HCT116 (cell line): ENCODE results near the gene MYPN. TPM values are rescaled to one million over a fixed set of nuclear protein-coding genes. Genes with fewer than 3 reads are reported as not detected.

Source experiments
- ATAC-seq: fragments of 200-7000 bp; cut with Tn5 transposase; 2 replicates; pipeline ENCODE4 v1.9.1; 2020; ENCODE audit warnings: mild to moderate bottlenecking, moderate library complexity
- BruUV-seq: library from RNA; stranded (reverse); fragments of 400-500 nt; replicated peaks from 2 replicates; lab custom pipeline; 2021; lab: Mats Ljungman, UMichigan
- CTCF ChIA-PET: fragments of 300-600 bp; sonication (Branson Sonifier 250); formaldehyde crosslinking; loops from one replicate; lab custom pipeline; 2021; ENCODE audit warnings: antibody characterized with exemption; lab: Charles Lee
- POLR2A ChIA-PET: fragments of 300-600, 350-600 bp; sonication (Branson Sonifier 250); formaldehyde crosslinking; loops from one replicate; lab custom pipeline; 2021; ENCODE audit warnings: antibody characterized with exemption; lab: Charles Lee
- RAD21 ChIA-PET, 2 experiments: fragments of 300-600 bp; sonication (Branson Sonifier 250); formaldehyde crosslinking; loops; one replicate each; lab custom pipeline; 2023; ENCODE audit warnings: low total read pairs in 2 of 2; ENCODE audit not compliant: uncharacterized antibody in 2 of 2, unreplicated experiment in 2 of 2, low non-redundant PET in 1 of 2; lab: Charles Lee
- DNase-seq: peaks from one replicate; pipeline ENCODE4 v3.0.0-alpha.2; 2010; ENCODE audit warnings: low read depth, low spot score
- H2AFZ ChIP-seq: fragments of 200-600 bp; shearing (Covaris generic), sonication (generic); 2 replicates; pipeline ENCODE4 v1.6.1; 2017; ENCODE audit warnings: low read depth, mixed run types, mixed read lengths, antibody characterized with exemption, low read length; ENCODE audit not compliant: poor library complexity, severe bottlenecking
- H3K27ac ChIP-seq: 2 replicates; pipeline ENCODE4 v1.5.1; 2012; ENCODE audit warnings: low read depth, low read length
- H3K27me3 ChIP-seq: fragments of 200-600 bp; sonication (generic); 2 replicates; pipeline ENCODE4 v1.6.1; 2016; ENCODE audit warnings: mixed run types, low read length, mixed read lengths; ENCODE audit not compliant: insufficient read depth
- H3K36me3 ChIP-seq, 2 experiments: fragments of 200-500 bp in 1 of 2; fragments of 200-600 bp in 1 of 2; sonication (Bioruptor generic) in 1 of 2; sonication (generic) in 1 of 2; 2 replicates each; pipeline versions ENCODE4 v1.5.1 to v1.6.1; 2014 to 2016; ENCODE audit warnings: low read length in 2 of 2, inconsistent platforms in 1 of 2, mixed read lengths in 1 of 2, mixed run types in 1 of 2; ENCODE audit not compliant: insufficient read depth in 2 of 2, control insufficient read depth in 1 of 2
- H3K4me1 ChIP-seq, 2 experiments: fragments of 200-600 bp in 1 of 2; sonication (generic) in 1 of 2; 2 replicates each; pipeline versions ENCODE4 v1.5.1 to v1.6.1; 2012 to 2017; ENCODE audit warnings: low read length in 2 of 2, inconsistent platforms in 1 of 2, mild to moderate bottlenecking in 1 of 2, mixed read lengths in 1 of 2, mixed run types in 1 of 2, moderate library complexity in 1 of 2; ENCODE audit not compliant: insufficient read depth in 2 of 2, control insufficient read depth in 1 of 2
- H3K4me2 ChIP-seq: fragments of 200-600 bp; sonication (generic); 2 replicates; pipeline ENCODE4 v1.6.1; 2017; ENCODE audit warnings: mixed run types, low read length, mixed read lengths
- H3K4me3 ChIP-seq, 2 experiments: fragments of 200-600 bp in 1 of 2; sonication (generic) in 1 of 2; replicated peaks in 1 of 2; 2 replicates each; pipeline ENCODE4 v1.5.1; 2011 to 2016; ENCODE audit warnings: low read length in 2 of 2, control low read depth in 1 of 2, low read depth in 1 of 2, mild to moderate bottlenecking in 1 of 2, mixed read lengths in 1 of 2, mixed run types in 1 of 2
- H3K79me2 ChIP-seq: fragments of 200-600 bp; sonication (generic); 2 replicates; pipeline ENCODE4 v1.6.1; 2017; ENCODE audit warnings: mild to moderate bottlenecking, mixed run types, low read length, moderate library complexity, mixed read lengths; ENCODE audit not compliant: insufficient read depth
- H3K9ac ChIP-seq: fragments of 200-600 bp; sonication (generic); 2 replicates; pipeline ENCODE4 v1.6.1; 2016; ENCODE audit warnings: low read length, mixed read lengths
- H3K9me2 ChIP-seq: fragments of 200-600 bp; sonication (generic), shearing (Covaris generic); 2 replicates; pipeline ENCODE4 v1.6.1; 2017; ENCODE audit warnings: mixed run types, mild to moderate bottlenecking, moderate library complexity; ENCODE audit not compliant: insufficient read depth
- H3K9me3 ChIP-seq, 2 experiments: fragments of 200-500 bp in 1 of 2; fragments of 200-600 bp in 1 of 2; sonication (Bioruptor generic) in 1 of 2; sonication (generic) in 1 of 2; 2 replicates each; pipeline ENCODE4 v1.6.1; 2014 to 2017; ENCODE audit warnings: low read length in 2 of 2, mixed read lengths in 2 of 2, inconsistent platforms in 1 of 2, low read depth in 1 of 2, mild to moderate bottlenecking in 1 of 2, mixed run types in 1 of 2, moderate library complexity in 1 of 2; ENCODE audit not compliant: control insufficient read depth in 1 of 2, insufficient read depth in 1 of 2
- H4K20me1 ChIP-seq: fragments of 200-600 bp; sonication (generic), shearing (Covaris generic); 2 replicates; pipeline ENCODE4 v1.6.1; 2017; ENCODE audit warnings: mixed run types, mild to moderate bottlenecking, moderate library complexity; ENCODE audit not compliant: insufficient read depth
- CEBPB ChIP-seq: IDR thresholded peaks from 2 replicates; pipeline ENCODE4 v1.6.1; 2012; ENCODE audit warnings: low read depth
- ELF1 ChIP-seq: IDR thresholded peaks from 2 replicates; pipeline ENCODE4 v1.6.1; 2012; ENCODE audit warnings: low read depth, borderline replicate concordance
- EZH2 ChIP-seq: fragments of 200-600 bp; sonication (generic); IDR thresholded peaks from 2 replicates; pipeline ENCODE4 v1.6.1; 2017; ENCODE audit warnings: antibody characterized with exemption, mixed run types
- SP1 ChIP-seq: IDR thresholded peaks from 2 replicates; pipeline ENCODE4 v1.6.1; 2012; ENCODE audit warnings: low read depth
- SRF ChIP-seq: IDR thresholded peaks from 2 replicates; pipeline ENCODE4 v1.6.1; 2012; ENCODE audit warnings: low read depth
- TCF7L2 ChIP-seq: IDR thresholded peaks from 2 replicates; pipeline ENCODE4 v1.7.0; 2011; ENCODE audit warnings: borderline replicate concordance, inconsistent platforms; ENCODE audit not compliant: insufficient read depth, insufficient read length; ENCODE audit errors: extremely low read depth
- intact Hi-C: fragments of 100-400 bp; cut with micrococcal nuclease; formaldehyde crosslinking; loops from 2 replicates; pipeline ENCODE4 v1.10.0; 2022
- total RNA-seq: library from RNA; stranded (reverse); gene quantifications from one replicate; pipeline ENCODE4 v1.2.1, GENCODE V29; 2021; ENCODE audit not compliant: unreplicated experiment
- TF ChIP-seq, protein P1 (sequence below), 3 experiments: fragments of 200-600 bp in 1 of 3; sonication (generic) in 1 of 3; IDR thresholded peaks in 2 of 3; conservative IDR thresholded peaks in 1 of 3; 2 replicates each; pipeline ENCODE4 v1.5.1; 2012 to 2017; ENCODE audit warnings: low read depth in 2 of 3, low read length in 2 of 3, antibody characterized with exemption in 1 of 3, borderline replicate concordance in 1 of 3, control low read depth in 1 of 3, mild to moderate bottlenecking in 1 of 3, mixed read lengths in 1 of 3, mixed run types in 1 of 3, moderate library complexity in 1 of 3; ENCODE audit not compliant: insufficient read depth in 1 of 3
- TF ChIP-seq, protein P2 (sequence below): IDR thresholded peaks from 2 replicates; pipeline ENCODE4 v1.6.1; 2011; ENCODE audit warnings: mild to moderate bottlenecking, low read length, moderate library complexity; ENCODE audit not compliant: insufficient replicate concordance; ENCODE audit errors: extremely low read depth

The MYPN gene
- total RNA-seq, 1 experiment from 2014 or later = 0.34 TPM

DNA sequence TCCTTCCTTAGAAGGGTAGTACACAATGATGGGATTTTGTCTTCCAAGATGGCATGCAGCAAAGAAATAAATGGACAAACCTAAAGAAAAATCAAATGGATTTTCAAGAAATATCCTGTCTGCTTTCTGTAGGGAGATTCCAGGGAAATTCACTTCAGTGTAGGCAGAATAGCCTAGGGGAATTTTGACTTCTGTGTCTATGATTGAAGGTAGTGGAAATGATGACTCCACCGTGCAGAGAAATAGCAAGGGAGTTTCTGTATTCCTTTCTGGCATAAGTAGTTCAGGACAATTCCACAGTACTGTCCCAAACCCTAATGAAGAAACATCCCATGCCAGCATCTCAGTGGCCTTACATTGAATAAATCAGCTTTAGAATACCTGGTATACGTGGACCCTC lies 113.1 kb downstream of the MYPN start:
- H3K4me1 ChIP-seq = no peaks in the 10 kb centered on the region
- no peak for DNase-seq
- no peak overlapping the region for H3K4me2 ChIP-seq
- H3K36me3 ChIP-seq = no peaks in the 10 kb centered on the region
- intact Hi-C loops = no loop called here
- no peak overlapping the region for H3K9ac ChIP-seq
- no peaks in the 10 kb centered on the region for H3K9me2 ChIP-seq
- ChIA-PET CTCF (interaction anchor here (2.2 kb wide), 1 partner anchor 10 kb away, joined by 9 read pairs; no protein-coding TSS in a partner anchor), POLR2A (no interaction called here), RAD21 (no interaction called here)
- H3K27me3 ChIP-seq = no peaks in the 10 kb centered on the region
- no peaks in the 10 kb centered on the region for H4K20me1 ChIP-seq
- no peak overlapping the region for H3K4me3 ChIP-seq
- no peaks in the 10 kb centered on the region for H3K79me2 ChIP-seq
- no peak for ATAC-seq
- peak overlapping the region; percentile 60 for H2AFZ ChIP-seq
- BruUV-seq = no TSS peak
- H3K27ac ChIP-seq = no peak overlapping the region
- no peaks in the 10 kb centered on the region for H3K9me3 ChIP-seq
- TF ChIP-seq ELF1 (no peak), SP1 (no peak), EZH2 (no peak), SRF (no peak), CEBPB (no peak), TCF7L2 (no peak)
- TF ChIP-seq, protein P1, sequence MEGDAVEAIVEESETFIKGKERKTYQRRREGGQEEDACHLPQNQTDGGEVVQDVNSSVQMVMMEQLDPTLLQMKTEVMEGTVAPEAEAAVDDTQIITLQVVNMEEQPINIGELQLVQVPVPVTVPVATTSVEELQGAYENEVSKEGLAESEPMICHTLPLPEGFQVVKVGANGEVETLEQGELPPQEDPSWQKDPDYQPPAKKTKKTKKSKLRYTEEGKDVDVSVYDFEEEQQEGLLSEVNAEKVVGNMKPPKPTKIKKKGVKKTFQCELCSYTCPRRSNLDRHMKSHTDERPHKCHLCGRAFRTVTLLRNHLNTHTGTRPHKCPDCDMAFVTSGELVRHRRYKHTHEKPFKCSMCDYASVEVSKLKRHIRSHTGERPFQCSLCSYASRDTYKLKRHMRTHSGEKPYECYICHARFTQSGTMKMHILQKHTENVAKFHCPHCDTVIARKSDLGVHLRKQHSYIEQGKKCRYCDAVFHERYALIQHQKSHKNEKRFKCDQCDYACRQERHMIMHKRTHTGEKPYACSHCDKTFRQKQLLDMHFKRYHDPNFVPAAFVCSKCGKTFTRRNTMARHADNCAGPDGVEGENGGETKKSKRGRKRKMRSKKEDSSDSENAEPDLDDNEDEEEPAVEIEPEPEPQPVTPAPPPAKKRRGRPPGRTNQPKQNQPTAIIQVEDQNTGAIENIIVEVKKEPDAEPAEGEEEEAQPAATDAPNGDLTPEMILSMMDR (IDR thresholded peaks at IDR 0.05 in 2 of 3, conservative IDR thresholded peaks at IDR 0.05 in 1 of 3; ENCODE audit: borderline replicate concordance in 1 of 3, insufficient read depth in 1 of 3, low read depth in 2 of 3, low read length in 2 of 3) = no peak
- TF ChIP-seq, protein P2, sequence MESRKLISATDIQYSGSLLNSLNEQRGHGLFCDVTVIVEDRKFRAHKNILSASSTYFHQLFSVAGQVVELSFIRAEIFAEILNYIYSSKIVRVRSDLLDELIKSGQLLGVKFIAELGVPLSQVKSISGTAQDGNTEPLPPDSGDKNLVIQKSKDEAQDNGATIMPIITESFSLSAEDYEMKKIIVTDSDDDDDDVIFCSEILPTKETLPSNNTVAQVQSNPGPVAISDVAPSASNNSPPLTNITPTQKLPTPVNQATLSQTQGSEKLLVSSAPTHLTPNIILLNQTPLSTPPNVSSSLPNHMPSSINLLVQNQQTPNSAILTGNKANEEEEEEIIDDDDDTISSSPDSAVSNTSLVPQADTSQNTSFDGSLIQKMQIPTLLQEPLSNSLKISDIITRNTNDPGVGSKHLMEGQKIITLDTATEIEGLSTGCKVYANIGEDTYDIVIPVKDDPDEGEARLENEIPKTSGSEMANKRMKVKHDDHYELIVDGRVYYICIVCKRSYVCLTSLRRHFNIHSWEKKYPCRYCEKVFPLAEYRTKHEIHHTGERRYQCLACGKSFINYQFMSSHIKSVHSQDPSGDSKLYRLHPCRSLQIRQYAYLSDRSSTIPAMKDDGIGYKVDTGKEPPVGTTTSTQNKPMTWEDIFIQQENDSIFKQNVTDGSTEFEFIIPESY = no peak
